Ovary (tissue), 3 donors: ENCODE data around the gene IL17B.

Source experiments
- POLR2A ChIP-seq: fragments of 450-650 bp; IDR thresholded peaks from one replicate; pipeline ENCODE4 v1.6.1; 2017; ENCODE audit warnings: antibody characterized with exemption, mild to moderate bottlenecking, moderate library complexity
- TF ChIP-seq, protein P1 (sequence below), 3 donors: fragments of 450-650 bp in 2 of 3; fragments of 200-600 bp in 1 of 3; IDR thresholded peaks; one replicate each; pipeline versions ENCODE4 v1.5.1 to v1.8.0; 2016 to 2022; ENCODE audit warnings: antibody characterized with exemption in 3 of 3, mild to moderate bottlenecking in 1 of 3
- donor health status: DM: no; HTN: no; CAD: no.

DNA sequence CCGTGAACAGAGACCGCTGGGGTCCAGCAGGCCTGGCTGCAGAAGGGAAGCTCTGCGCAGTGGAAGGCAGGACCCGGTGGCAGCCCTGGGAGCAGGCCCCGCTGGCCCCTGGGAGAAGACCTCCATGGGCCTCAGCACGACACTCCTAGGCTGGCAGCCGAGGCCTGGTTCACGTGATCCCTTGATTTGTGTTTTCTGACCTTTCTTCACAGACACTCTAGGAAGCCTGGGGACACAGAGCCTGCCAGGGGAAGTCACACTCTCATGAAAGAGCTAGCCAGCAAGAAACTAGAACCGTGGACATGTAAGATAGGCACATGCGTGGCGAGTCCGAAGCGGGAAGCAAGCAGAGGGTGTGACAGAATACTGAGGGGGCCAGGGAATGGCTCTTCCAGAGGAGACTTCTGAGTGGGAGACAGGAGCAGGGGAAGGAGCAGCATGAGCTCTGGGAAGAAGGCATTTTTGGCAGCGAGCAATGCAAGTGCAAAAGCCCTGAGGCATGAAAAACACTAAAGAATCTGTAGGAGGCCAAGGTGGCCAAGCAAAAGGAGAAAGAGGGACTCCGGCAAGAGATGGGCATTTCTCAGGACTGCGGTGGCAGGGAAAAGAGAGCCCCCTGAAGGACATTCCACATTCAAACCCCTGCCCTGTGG is 26.6 kb upstream of the IL17B start:
- TF ChIP-seq POLR2A: no peak
- TF ChIP-seq, protein P1, sequence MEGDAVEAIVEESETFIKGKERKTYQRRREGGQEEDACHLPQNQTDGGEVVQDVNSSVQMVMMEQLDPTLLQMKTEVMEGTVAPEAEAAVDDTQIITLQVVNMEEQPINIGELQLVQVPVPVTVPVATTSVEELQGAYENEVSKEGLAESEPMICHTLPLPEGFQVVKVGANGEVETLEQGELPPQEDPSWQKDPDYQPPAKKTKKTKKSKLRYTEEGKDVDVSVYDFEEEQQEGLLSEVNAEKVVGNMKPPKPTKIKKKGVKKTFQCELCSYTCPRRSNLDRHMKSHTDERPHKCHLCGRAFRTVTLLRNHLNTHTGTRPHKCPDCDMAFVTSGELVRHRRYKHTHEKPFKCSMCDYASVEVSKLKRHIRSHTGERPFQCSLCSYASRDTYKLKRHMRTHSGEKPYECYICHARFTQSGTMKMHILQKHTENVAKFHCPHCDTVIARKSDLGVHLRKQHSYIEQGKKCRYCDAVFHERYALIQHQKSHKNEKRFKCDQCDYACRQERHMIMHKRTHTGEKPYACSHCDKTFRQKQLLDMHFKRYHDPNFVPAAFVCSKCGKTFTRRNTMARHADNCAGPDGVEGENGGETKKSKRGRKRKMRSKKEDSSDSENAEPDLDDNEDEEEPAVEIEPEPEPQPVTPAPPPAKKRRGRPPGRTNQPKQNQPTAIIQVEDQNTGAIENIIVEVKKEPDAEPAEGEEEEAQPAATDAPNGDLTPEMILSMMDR (IDR thresholded peaks at IDR 0.05): no peak
